SU-DHL-6 (cell line): ENCODE data around the gene LHX4.

Source experiments
- H2AFZ ChIP-seq: fragments of 200-600 bp; sonication (generic); 2 replicates; pipeline ENCODE4 v1.6.1; 2014; ENCODE audit warnings: low read depth, mild to moderate bottlenecking, moderate library complexity, mixed read lengths, antibody characterized with exemption, low read length; ENCODE audit not compliant: severe bottlenecking
- H3F3A ChIP-seq: fragments of 200-600 bp; shearing (Covaris generic); 2 replicates; pipeline ENCODE4 v1.6.0; 2016; ENCODE audit warnings: antibody characterized with exemption, mild to moderate bottlenecking; ENCODE audit not compliant: insufficient read depth
- H3K27ac ChIP-seq: fragments of 200-600 bp; sonication (generic); 2 replicates; pipeline ENCODE4 v1.5.1; 2016; ENCODE audit warnings: low read depth, mild to moderate bottlenecking, low read length, moderate library complexity, mixed read lengths
- H3K27me3 ChIP-seq: fragments of 200-600 bp; sonication (generic), shearing (Covaris generic); 2 replicates; pipeline ENCODE4 v1.6.0; 2014; ENCODE audit warnings: mild to moderate bottlenecking, low read length
- H3K36me3 ChIP-seq: fragments of 200-600 bp; sonication (generic); 2 replicates; pipeline ENCODE4 v1.6.1; 2014; ENCODE audit warnings: mild to moderate bottlenecking, low read length, mixed read lengths
- H3K4me2 ChIP-seq: fragments of 300-600, 200-600 bp; shearing (Covaris generic), sonication (generic); 2 replicates; pipeline ENCODE4 v1.6.0; 2014; ENCODE audit warnings: low read length, low read depth, mild to moderate bottlenecking; ENCODE audit not compliant: poor library complexity, severe bottlenecking
- H3K4me3 ChIP-seq: fragments of 200-600 bp; sonication (generic); 2 replicates; pipeline ENCODE4 v1.5.1; 2014; ENCODE audit warnings: antibody characterized with exemption, low read length, mild to moderate bottlenecking, mixed read lengths; ENCODE audit not compliant: insufficient read depth, poor library complexity, severe bottlenecking
- H3K79me2 ChIP-seq: fragments of 200-600 bp; sonication (generic); 2 replicates; pipeline ENCODE4 v1.6.1; 2014; ENCODE audit warnings: mild to moderate bottlenecking, low read length, moderate library complexity; ENCODE audit not compliant: insufficient read depth
- H3K9ac ChIP-seq: fragments of 200-600 bp; sonication (generic); 2 replicates; pipeline ENCODE4 v1.7.0; 2014; ENCODE audit warnings: mild to moderate bottlenecking, low read length
- H3K9me2 ChIP-seq: fragments of 200-600 bp; sonication (generic); replicated peaks from 2 replicates; pipeline ENCODE4 v1.6.1; 2014; ENCODE audit warnings: low read length; ENCODE audit not compliant: insufficient read depth
- H3K9me3 ChIP-seq: fragments of 200-600 bp; sonication (generic); 2 replicates; pipeline ENCODE4 v1.6.1; 2014; ENCODE audit warnings: low read length, mixed read lengths; ENCODE audit not compliant: insufficient read depth
- H4K20me1 ChIP-seq: fragments of 200-600 bp; sonication (generic); 2 replicates; pipeline ENCODE4 v1.6.1; 2014; ENCODE audit warnings: low read depth, mild to moderate bottlenecking, antibody characterized with exemption, low read length, moderate library complexity, mixed read lengths
- CTCF ChIP-seq: fragments of 200-600 bp; sonication (generic); IDR thresholded peaks from one replicate; pipeline ENCODE4 v1.5.1; 2017; ENCODE audit warnings: antibody characterized with exemption, mild to moderate bottlenecking, low read length, moderate library complexity; ENCODE audit not compliant: insufficient read depth, poor library complexity, severe bottlenecking
- EZH2phosphoT487 ChIP-seq: fragments of 200-600 bp; sonication (generic), shearing (Covaris generic); conservative IDR thresholded peaks from 2 replicates; pipeline ENCODE4 v1.6.1; 2018; ENCODE audit warnings: mild to moderate bottlenecking, antibody characterized with exemption, low read length, moderate library complexity, mixed read lengths

LHX4 gene

GRCh38 chr1:180258935-180259334 lies 28.9 kb downstream of the LHX4 start:
- TF ChIP-seq EZH2phosphoT487 (no peak), CTCF (no peak)
- H3K9me3 ChIP-seq: no peaks in the 10 kb centered on the region

GRCh38 chr1:180259431-180260338 lies 29.6 kb downstream of the LHX4 start:
- H3K27me3 ChIP-seq: no peaks in the 10 kb centered on the region
- H3K27ac ChIP-seq: no peak overlapping the region
- no peak overlapping the region for H3K4me3 ChIP-seq
- TF ChIP-seq EZH2phosphoT487 (no peak), CTCF (no peak)
- H3K9ac ChIP-seq: no peak overlapping the region
- H3K9me2 ChIP-seq: no peaks in the 10 kb centered on the region
- H3K36me3 ChIP-seq: no peaks in the 10 kb centered on the region
- no peaks in the 10 kb centered on the region for H3K9me3 ChIP-seq
- H3K4me2 ChIP-seq: no peak overlapping the region
- no peaks in the 10 kb centered on the region for H3F3A ChIP-seq
- H3K79me2 ChIP-seq: no peaks in the 10 kb centered on the region
- no peaks in the 10 kb centered on the region for H4K20me1 ChIP-seq
- H2AFZ ChIP-seq: no peak overlapping the region

More at GRCh38 chr1:180258935-180259334, 28.9 kb downstream of the LHX4 start:
- H3K4me3 ChIP-seq: no peak overlapping the region
- no peaks in the 10 kb centered on the region for H3K36me3 ChIP-seq
- H3K27me3 ChIP-seq: no peaks in the 10 kb centered on the region
- no peak overlapping the region for H3K27ac ChIP-seq
- no peak overlapping the region for H3K4me2 ChIP-seq
- no peak overlapping the region for H2AFZ ChIP-seq
- H3K9ac ChIP-seq: no peak overlapping the region
- H3K79me2 ChIP-seq: no peaks in the 10 kb centered on the region
- H3K9me2 ChIP-seq: no peaks in the 10 kb centered on the region
- H3F3A ChIP-seq: no peaks in the 10 kb centered on the region
- no peaks in the 10 kb centered on the region for H4K20me1 ChIP-seq

GRCh38 chr1:180260541-180260940 lies 30.5 kb downstream of the LHX4 start:
- no peaks in the 10 kb centered on the region for H3K79me2 ChIP-seq
- H4K20me1 ChIP-seq: no peaks in the 10 kb centered on the region

More at GRCh38 chr1:180260541-180260940, 30.5 kb downstream of the LHX4 start:
- no peaks in the 10 kb centered on the region for H3K36me3 ChIP-seq
- H3K9ac ChIP-seq: no peak overlapping the region
- no peak overlapping the region for H3K27ac ChIP-seq
- TF ChIP-seq CTCF (no peak), EZH2phosphoT487 (no peak)
- H3K27me3 ChIP-seq: no peaks in the 10 kb centered on the region
- no peak overlapping the region for H2AFZ ChIP-seq
- no peaks in the 10 kb centered on the region for H3F3A ChIP-seq
- no peak overlapping the region for H3K4me3 ChIP-seq
- H3K9me3 ChIP-seq: no peaks in the 10 kb centered on the region
- no peaks in the 10 kb centered on the region for H3K9me2 ChIP-seq
- no peak overlapping the region for H3K4me2 ChIP-seq
